ENCODE data around the gene TRHDE. TPM values are rescaled to one million over a fixed set of nuclear protein-coding genes. Genes with fewer than 3 reads are reported as not detected.

TRHDE gene
- total RNA-seq, 4 donors from 2014 or later: 0.49 to 5.8 (median 1.1) TPM

GRCh38 chr12:72275526-72275925 lies 3.4 kb downstream of the TRHDE start:
- H3K4me3 ChIP-seq (ENCODE audit: low read depth, poor library complexity, severe bottlenecking): no peak overlapping the region
- WGBS, 2 donors: 73 to 84% methylated on average over 2 of the region's 2 CpGs
- TF ChIP-seq CTCF (IDR thresholded peaks at IDR 0.05) (no peak), POLR2A (IDR thresholded peaks at IDR 0.05) (no peak)
- intact Hi-C loops (cut with DNase I; ENCODE audit: low total_unique reads): no loop called here
- no peak for DNase-seq (ENCODE audit: low spot score in 2 of 2)

DNA sequence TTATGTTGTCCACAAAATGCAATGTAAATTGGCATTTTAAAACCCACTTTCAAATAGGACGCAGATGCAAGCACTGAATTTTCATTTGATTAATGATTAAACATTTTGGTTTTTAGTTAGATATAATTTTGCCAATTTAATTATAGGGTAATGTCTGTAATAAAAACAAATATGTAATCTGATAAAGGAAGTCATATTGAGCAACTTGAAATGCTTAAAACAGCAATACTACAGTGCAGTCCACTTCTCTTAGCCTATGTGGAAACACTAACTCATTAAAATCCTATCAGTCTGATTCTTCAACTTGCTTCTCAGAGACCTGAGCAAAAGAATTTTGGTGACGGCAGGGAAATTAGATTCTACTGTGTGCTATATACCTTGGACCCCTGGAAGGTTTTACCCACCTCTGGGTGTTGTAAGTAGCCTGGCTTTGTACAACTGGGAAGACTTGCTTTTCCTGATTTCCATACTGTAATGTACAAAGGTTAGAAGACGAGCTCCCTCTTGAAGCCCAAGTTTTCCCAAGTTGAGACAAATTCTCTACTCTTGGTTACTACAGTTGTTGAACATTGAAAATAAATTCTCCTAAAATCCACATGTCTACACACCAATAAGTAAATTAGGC lies 4.1 kb downstream of the TRHDE start:
- 53 to 56% methylated on average over 3 of the region's 3 CpGs for WGBS, 2 donors
- H3K4me3 ChIP-seq (ENCODE audit: low read depth, poor library complexity, severe bottlenecking): no peak overlapping the region
- no peak for DNase-seq (ENCODE audit: low spot score in 2 of 2)
- no peak for TF ChIP-seq POLR2A (IDR thresholded peaks at IDR 0.05)
- TF ChIP-seq CTCF (IDR thresholded peaks at IDR 0.05): no peak
- intact Hi-C loops (cut with DNase I; ENCODE audit: low total_unique reads): no loop called here

GRCh38 chr12:72277415-72277814 lies 5.2 kb downstream of the TRHDE start:
- TF ChIP-seq POLR2A (IDR thresholded peaks at IDR 0.05) (no peak), CTCF (IDR thresholded peaks at IDR 0.05) (no peak)
- 56 to 65% methylated on average over 2 of the region's 2 CpGs for WGBS, 2 donors
- H3K4me3 ChIP-seq (ENCODE audit: low read depth, poor library complexity, severe bottlenecking): no peak overlapping the region
- DNase-seq (ENCODE audit: low spot score in 2 of 2): no peak
- intact Hi-C loops (cut with DNase I; ENCODE audit: low total_unique reads): no loop called here

- WGBS, 2 donors: 61 to 68% methylated on average over 2 of the region's 2 CpGs
- TF ChIP-seq POLR2A (IDR thresholded peaks at IDR 0.05): no peak
- TF ChIP-seq CTCF (IDR thresholded peaks at IDR 0.05): no peak
- DNase-seq (ENCODE audit: low spot score in 2 of 2): no peak
- no peak overlapping the region for H3K4me3 ChIP-seq (ENCODE audit: low read depth, poor library complexity, severe bottlenecking)
- intact Hi-C loops (cut with DNase I; ENCODE audit: low total_unique reads): no loop called here
These were observed 6.7 kb downstream of the TRHDE start for GRCh38 chr12:72278894-72279293.

DNA sequence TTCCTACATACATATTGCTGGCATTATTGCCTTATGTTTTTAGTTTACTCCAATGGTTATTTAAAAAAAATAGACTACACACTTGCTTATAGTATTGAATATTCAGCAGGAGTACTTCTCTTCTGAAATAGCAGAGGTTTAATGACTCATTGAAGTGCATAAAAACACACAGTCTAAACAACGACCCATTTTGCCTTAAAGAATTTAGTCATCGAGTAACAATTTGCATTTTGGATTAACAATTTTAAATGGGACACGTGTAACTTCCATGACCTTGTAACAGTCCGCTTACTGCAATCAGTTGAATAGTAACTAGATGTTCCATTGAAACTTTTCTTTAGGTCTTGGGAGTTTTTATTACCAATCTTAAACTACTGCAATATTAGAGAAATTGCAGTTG lies 9.0 kb downstream of the TRHDE start:
- no peak for DNase-seq (ENCODE audit: low spot score in 2 of 2)
- intact Hi-C loops (cut with DNase I; ENCODE audit: low total_unique reads): no loop called here
- WGBS, 2 donors: 48 to 51% methylated on average over 4 of the region's 4 CpGs
- TF ChIP-seq CTCF (IDR thresholded peaks at IDR 0.05) (no peak), POLR2A (IDR thresholded peaks at IDR 0.05) (no peak)
- no peak overlapping the region for H3K4me3 ChIP-seq (ENCODE audit: low read depth, poor library complexity, severe bottlenecking)

- 38 to 54% methylated on average over 1 of the region's 1 CpG for WGBS, 2 donors
These were observed 10.6 kb downstream of the TRHDE start for GRCh38 chr12:72282721-72283120.

More at GRCh38 chr12:72282721-72283120, 10.6 kb downstream of the TRHDE start:
- DNase-seq (ENCODE audit: low spot score in 2 of 2): no peak
- no peak for TF ChIP-seq CTCF (IDR thresholded peaks at IDR 0.05)
- no peak for TF ChIP-seq POLR2A (IDR thresholded peaks at IDR 0.05)
- no peak overlapping the region for H3K4me3 ChIP-seq (ENCODE audit: low read depth, poor library complexity, severe bottlenecking)
- intact Hi-C loops (cut with DNase I; ENCODE audit: low total_unique reads): no loop called here

Measured in lower leg skin (tissue), 4 donors.